Measurements from ENCODE around the gene SNTG2.

Gene SNTG2

DNA sequence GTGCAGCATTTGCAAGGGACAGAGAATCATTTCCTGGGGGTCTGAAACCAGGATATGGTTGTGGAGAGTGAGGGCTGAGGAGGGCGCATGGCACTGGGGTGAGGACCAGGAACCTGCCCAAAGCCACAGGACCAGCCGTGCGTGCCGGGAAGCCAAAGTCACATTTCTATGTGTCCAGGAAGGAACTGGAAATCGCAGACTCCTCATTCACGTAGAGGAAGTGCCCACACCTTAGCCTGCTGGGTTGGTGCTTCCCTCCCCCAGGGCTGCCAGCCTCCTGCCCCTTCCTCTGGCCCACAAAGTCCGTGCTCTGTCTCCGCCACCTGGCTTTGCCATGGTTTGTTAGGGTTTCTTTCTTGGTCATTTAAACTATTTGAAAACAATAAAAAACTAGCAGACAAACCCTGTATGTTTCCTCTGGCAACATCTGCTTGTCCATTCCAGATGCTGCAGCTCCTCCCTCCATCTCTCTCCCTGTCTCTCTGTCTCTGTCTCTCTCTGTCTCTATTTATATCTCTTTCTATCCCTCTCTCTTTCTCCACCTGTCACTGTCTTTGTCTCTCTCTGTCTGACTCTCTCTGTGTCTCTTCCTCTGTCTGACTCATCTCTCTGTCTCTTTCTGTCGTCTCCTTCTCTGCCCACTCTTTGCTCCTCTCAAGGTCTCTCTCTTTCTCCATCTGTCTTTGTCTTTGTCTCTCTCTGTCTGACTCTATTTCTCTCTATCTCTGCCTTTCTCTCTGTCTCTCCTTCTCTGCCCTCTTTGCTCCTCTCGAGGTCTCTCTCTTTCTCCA lies 299.4 kb downstream of the SNTG2 start:
- DNase-seq: no peak

- DNase-seq: no peak
Measured at GRCh38 chr2:1251520-1251919, 300.9 kb downstream of the SNTG2 start.

DNA sequence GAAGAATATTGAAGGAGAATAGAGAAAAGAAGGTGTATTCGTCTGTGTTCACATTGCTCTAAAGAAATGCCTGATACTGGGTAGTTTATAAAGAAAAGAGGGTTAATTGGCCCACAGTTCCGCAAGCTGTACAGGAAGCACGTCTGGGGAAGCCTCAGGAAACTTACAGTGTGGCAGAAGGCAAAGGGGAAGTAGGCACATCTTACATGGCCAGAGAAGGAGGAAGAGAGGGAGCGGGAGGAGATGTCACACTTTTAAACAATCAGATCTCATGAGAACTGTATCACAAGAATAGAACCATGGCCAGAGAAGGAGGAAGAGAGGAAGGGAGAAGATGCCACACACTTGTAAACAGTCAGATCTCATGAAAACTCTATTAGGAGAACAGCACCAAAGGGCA lies 303.0 kb downstream of the SNTG2 start:
- DNase-seq: no peak

GRCh38 chr2:1254662-1255343 lies 304.2 kb downstream of the SNTG2 start:
- DNase-seq: no peak

DNA sequence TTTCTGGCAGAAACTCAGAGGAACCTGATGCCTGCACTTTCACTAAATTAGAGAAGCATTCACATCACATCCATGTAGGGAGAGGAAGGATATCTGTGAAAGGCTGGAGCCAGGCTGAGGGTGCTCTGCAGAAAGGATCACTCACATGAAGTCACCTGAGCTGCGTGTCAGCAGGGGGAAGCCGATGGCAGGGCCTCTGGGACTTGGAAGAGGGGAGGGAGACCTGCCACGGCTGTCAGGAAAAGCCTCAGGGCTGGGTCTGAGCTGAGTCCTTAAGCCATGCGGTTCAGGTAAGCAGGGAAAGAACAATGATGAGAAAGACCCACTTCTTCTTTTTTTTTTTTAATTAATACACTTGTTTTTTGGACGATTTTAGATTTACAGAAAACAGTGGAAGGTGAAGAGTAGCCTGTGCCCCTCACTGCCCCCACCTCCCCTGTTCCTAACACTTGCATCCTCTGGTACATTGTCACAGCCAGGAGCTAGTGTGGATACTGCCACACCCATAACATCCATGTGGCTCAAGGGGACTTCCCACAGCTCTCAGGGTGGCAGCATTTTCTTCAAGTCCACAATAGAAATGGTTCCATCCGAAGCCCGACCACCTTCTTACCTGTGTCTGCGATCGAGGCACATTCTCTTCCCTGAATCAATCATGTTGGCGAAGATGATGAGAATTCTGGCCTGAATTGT lies 306.1 kb downstream of the SNTG2 start:
- DNase-seq: no peak

GRCh38 chr2:1257334-1257733 lies 306.7 kb downstream of the SNTG2 start:
- no peak for DNase-seq

GRCh38 chr2:1259746-1260145 lies 309.1 kb downstream of the SNTG2 start:
- DNase-seq: no peak

DNA sequence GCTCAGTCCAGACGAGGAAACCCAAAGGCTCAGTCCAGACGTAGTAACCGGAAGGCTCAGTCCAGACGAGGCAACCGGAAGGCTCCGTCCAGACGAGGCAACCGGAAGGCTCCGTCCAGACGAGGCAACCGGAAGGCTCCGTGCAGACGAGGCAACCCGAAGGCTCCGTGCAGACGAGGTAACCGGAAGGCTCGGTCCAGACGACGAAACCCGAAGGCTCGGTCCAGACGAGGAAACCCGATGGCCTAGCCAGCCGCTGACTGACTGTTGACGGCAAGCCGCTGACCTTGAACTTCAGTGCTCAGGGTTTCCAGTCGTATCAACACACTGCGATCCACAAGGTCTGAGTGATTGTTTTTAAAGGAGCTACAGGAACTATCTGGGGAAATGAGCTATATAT lies 312.0 kb downstream of the SNTG2 start:
- DNase-seq: no peak

- DNase-seq: no peak
Measured at GRCh38 chr2:1265454-1265853, 314.8 kb downstream of the SNTG2 start.

- DNase-seq: no peak
Measured at GRCh38 chr2:1266351-1266750, 315.7 kb downstream of the SNTG2 start.

DNA sequence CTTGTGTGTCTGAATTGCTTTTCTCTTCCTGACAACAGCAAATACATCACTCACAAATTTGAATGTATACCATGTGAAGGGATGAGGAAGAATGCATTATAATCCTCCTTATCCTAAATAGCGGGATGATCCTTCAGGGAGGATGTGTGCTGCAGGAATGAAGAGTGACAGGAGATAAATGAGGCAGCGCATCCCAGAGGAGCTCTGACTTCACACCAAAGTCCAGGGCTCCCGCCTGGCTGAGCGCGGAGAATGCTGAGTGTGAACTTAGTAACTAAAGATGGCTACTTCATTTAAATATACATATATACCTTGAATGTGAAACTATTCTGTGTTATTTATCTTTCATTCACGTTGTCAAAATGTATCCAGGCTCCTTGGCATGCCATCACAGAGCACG lies 317.4 kb downstream of the SNTG2 start:
- no peak for DNase-seq

GRCh38 chr2:1269812-1270211 lies 319.2 kb downstream of the SNTG2 start:
- no peak for DNase-seq

DNA sequence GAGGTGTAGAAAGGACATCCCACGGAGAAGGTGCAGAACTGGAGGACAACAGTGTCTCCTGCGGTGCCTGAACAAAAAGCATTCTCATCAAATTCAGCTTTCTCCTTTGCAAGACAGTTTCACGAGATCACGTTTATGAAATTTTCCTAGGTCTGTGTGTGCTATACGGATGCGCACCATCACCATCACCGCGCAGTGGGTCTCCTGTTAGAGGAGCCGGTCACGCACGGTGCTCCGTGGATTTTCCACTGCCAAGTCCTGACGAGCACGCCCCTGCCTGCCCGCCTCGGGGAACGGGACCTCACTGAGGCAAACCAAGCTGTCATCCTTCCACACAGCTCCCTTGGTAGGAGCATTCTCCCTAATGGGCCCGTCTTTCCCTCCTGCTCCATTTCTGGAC lies 322.2 kb downstream of the SNTG2 start:
- DNase-seq: no peak

- no peak for DNase-seq
Measured at GRCh38 chr2:1277634-1278033, 327.0 kb downstream of the SNTG2 start.

DNA sequence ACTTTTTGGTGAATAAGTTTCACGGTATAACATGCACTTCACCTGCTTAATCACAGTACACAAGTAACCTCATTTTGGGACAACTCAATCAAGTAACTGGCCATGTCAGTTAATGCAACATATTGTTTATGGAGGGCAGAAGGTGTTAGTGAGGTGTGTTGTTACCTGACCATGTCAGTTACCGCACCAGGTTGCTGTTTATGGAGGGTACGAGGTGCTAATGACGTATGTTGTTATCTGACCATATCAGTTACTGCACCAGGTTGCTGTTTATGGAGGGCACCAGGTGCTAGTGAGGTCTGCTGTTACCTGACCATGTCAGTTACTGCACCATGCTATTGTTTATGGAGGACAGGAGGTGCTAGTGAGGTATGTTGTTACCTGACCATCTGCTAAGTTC lies 327.5 kb downstream of the SNTG2 start:
- DNase-seq: no peak

DNA sequence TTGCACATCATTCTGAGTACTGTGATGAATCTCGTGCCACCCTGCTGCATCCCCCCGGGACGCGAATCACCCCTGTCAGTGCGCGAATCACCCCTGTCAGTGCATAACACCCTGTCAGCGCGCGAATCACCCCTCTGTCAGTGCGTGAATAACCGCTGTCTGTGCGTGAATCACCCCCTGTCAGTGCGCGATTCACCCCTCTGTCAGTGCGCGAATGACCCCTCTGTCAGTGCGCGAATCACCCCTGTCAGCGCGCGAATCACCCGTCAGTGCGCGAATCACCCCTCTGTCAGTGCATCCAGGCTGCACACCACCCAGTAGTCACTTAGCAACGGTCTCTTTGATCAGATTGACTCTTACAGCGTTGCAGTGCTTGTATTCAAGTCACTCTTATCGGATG lies 328.2 kb downstream of the SNTG2 start:
- DNase-seq: no peak

DNA sequence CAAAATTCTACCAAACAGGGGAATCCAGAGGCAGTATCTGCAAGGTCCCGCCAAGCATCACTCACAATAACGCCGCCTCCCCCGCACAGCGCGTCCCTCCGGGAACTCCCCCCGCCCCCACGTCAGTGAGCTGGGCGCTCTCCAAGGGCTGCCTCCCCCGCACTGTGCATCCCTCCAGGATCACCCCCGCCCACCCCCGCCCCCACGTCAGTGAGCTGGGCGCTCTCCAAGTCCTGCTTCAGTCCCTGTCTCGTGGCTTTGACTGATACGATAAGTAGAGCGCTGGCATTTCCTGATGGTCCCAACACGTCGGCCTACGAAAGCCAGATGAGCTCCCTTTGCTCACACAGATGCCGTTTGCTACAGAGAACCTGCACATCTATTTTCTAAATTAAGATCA lies 331.9 kb downstream of the SNTG2 start:
- no peak for DNase-seq

DNA sequence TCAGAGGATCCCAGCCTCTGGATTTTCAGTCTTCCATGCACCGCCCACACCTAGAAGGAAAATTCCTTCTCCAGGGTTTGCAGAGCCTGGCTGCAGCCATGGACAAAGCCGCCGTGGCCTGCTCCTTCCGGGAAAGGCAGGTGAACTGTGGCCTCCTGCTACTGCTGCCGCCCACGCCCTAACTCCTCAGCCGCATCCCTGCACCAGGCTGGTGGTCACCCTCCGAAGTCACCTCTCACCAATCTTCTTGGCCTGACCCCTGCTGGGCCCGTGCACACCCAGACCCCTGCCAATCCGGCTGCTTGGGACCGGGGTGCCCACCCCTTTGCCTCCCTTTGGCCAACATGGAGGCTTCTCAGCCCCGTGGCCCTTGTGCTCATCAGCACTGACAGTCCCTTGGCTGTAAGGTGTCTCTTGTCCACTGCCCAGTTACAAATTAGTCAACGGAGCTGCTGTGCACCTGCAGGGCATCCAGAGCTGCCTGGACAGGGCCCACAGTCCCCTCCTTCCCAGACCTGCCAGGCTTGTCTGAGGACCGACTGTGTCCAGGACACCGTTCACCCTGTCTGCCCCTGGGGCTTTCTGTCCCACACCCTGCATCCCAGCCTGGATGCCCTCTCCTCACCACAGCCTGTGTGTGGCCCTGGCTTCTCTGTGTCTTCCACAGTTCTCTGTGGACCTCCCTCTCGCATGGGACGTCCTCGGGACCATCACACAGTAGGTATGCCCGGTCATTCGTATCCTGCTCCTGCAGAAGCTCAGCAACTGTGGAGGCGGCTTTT lies 332.6 kb downstream of the SNTG2 start:
- DNase-seq: no peak

GRCh38 chr2:1283871-1284270 lies 333.2 kb downstream of the SNTG2 start:
- DNase-seq: no peak

GRCh38 chr2:1286929-1287328 lies 336.3 kb downstream of the SNTG2 start:
- DNase-seq: no peak

DNA sequence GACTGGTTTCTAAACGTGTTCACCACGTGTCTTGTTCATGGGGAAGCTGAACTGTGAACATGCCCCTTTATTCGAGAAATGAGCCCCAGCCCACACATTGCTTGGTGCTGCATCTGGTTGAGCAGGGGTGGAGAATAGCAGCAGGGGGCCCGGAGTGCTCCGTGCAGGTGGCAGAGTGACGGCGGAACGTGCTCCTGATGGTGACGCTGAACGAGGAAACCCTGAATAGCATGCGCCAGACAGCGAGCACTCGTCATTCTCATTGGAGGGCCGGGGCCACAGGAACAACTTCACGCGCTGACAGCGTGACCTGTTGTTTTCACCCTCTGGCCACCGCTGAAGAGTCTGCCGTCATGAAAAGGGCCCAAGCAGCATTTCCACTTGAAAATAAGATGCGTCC lies 336.8 kb downstream of the SNTG2 start:
- no peak for DNase-seq

GRCh38 chr2:1294900-1295299 lies 344.3 kb downstream of the SNTG2 start:
- DNase-seq: no peak

GRCh38 chr2:1295740-1296139 lies 345.1 kb downstream of the SNTG2 start:
- DNase-seq: no peak

Measured in activated CD4-positive, alpha-beta T cell treated with anti-CD3 and anti-CD28 coated beads, Interleukin-2, amount 50 U/mL, for 48 hours (primary cell).